DND-41 (cell line): ENCODE data around the gene LTA4H.

Experiments
- CTCF ChIP-seq: IDR thresholded peaks from 2 replicates; pipeline ENCODE4 v1.5.1; 2012; ENCODE audit warnings: borderline replicate concordance, low read length, moderate library complexity, mild to moderate bottlenecking; ENCODE audit not compliant: poor library complexity, severe bottlenecking; ENCODE audit errors: extremely low read depth
- EZH2 ChIP-seq: IDR thresholded peaks from 3 replicates; pipeline ENCODE4 v1.6.1; 2012; ENCODE audit warnings: borderline replicate concordance, low read depth, mild to moderate bottlenecking, moderate library complexity, low read length, inconsistent platforms; ENCODE audit not compliant: severe bottlenecking

- TF ChIP-seq CTCF = no peak
- TF ChIP-seq EZH2 = no peak
Observed at GRCh38 chr12:95978774-95979173, 56.6 kb downstream of the LTA4H start.
